NCI-H2227 treated with DMSO at 0.1 percent for 48 hours (cell line): Measurements from ENCODE around the gene HNRNPCL4.
"Not testable (repeated sequence)": the region's sequence is repeated elsewhere in the genome, so short reads cannot be mapped to it uniquely, and the experiment has no call there.

Source experiments
- DNase-seq: peaks from one replicate; lab custom pipeline; 2025; lab: John Stamatoyannopoulos, UW

HNRNPCL4 gene

DNA sequence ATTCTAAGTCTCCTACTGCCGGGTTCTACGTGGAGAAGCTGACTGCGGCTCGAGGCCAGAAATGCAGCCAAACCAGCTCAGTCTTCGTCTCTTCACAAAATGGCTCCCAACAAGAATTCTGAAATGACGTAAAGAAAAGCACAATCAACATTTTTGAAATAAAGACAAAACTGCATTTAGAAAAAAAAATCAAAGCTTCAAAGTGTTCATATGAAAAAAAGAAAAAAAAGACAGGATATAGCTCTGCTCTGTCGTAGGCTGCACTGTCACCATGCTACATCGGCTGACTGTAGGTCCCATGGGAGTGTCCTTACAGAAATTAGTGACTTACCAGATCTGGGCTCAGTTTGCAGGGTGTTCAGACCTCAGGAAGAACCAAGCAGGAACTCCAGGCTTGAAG lies at the start of gene HNRNPCL4:
TSS of gene HNRNPCL4 (minus strand) at position 101 of the 400 bp plus-strand sequence. CDS start 164 bp downstream, outside the sequence.
- not testable (repeated sequence) for DNase-seq

- DNase-seq = not testable (repeated sequence)
Observed at GRCh38 chr1:13208712-13209111, 43.3 kb upstream of the HNRNPCL4 start.

DNA sequence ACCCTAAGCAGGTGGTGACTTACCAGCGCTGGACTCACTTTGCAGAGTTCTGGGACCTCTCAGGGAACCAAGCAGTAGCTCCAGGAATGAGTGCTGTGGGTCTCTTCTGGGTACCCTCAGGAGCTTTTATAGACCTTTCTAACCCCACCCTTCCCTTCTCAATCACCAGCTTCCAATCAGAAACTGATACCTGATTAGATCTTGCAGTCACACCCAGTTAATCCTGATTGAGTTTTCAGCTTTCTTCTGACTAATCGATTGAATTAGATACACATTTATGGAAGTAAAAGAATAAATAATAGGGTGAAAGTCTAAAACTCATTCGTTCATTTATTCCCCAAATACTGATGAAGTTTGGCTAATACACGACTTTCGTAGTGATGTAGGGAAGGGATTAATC lies 35.9 kb upstream of the HNRNPCL4 start, which contains the start of gene PRAMEF13:
TSS of gene PRAMEF13 (minus strand) at position 101 of the 400 bp plus-strand sequence. CDS start 1,820 bp downstream, outside the sequence.
- not testable (repeated sequence) for DNase-seq

- not testable (repeated sequence) for DNase-seq
Observed at GRCh38 chr1:13171548-13171947, 6.1 kb upstream of the HNRNPCL4 start, which contains the start of gene PRAMEF9. PRAMEF9 (plus strand) TSS chr1:13171848; CDS start chr1:13175281, 3,433 bp downstream.

GRCh38 chr1:13155909-13156308 lies 9.5 kb downstream of the HNRNPCL4 start, which contains the start of gene PRAMEF26:
PRAMEF26 (minus strand) TSS chr1:13156009; CDS start chr1:13153095, 2,914 bp downstream.
- not testable (repeated sequence) for DNase-seq

DNA sequence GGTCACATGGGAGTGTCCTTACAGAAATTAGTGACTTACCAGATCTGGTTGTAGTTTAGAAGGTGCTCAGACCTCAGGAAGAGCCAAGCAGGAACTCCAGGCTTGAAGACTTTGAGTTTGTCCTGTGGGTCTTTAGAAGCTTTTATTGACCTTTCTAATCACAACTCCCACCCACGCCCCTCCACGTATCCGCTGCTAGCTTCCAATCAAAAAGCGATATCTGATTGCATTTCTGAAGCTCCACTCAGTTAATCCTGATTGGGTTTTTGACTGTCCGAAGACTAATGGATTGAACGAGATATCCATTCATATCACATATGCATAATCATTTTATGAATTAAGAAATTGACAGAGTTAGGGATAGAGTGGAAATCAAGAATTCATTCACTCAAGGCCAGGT lies 48.7 kb downstream of the HNRNPCL4 start, which contains the start of gene HNRNPCL2:
TSS of gene HNRNPCL2 (minus strand) at position 101 of the 400 bp plus-strand sequence. CDS start 454 bp downstream, outside the sequence.
- DNase-seq = not testable (repeated sequence)
